A673 (cell line): ENCODE results near the gene SLC1A4. TPM values are rescaled to one million over a fixed set of nuclear protein-coding genes. Genes with fewer than 3 reads are reported as not detected.
A peak's percentile ranks its signal among the peaks of the same experiment; 100 is the strongest.

Experiments used
- Bru-seq: library from RNA; stranded (reverse); fragments of 400-500 nt; gene quantifications from one replicate; lab custom pipeline; 2021; lab: Mats Ljungman, UMichigan
- BruChase-seq, 2 experiments: library from RNA; stranded (reverse); fragments of 400-500 nt; gene quantifications; one replicate each; lab custom pipeline; 2021; lab: Mats Ljungman, UMichigan
- BruUV-seq: library from RNA; stranded (reverse); fragments of 400-500 nt; replicated peaks from 2 replicates; lab custom pipeline; 2021; lab: Mats Ljungman, UMichigan
- CTCF ChIA-PET: fragments of 300-600 bp; sonication (Branson Sonifier 250); formaldehyde crosslinking; loops from one replicate; lab custom pipeline; 2022; ENCODE audit warnings: antibody characterized with exemption; lab: Charles Lee
- POLR2A ChIA-PET: fragments of 300-600 bp; sonication (Branson Sonifier 250); formaldehyde crosslinking; loops from one replicate; lab custom pipeline; 2022; ENCODE audit warnings: antibody characterized with exemption; ENCODE audit not compliant: low non-redundant PET; lab: Charles Lee
- DNase-seq: peaks from one replicate; pipeline ENCODE4 v3.0.0-alpha.2; 2015; ENCODE audit warnings: low spot score
- H3K27ac ChIP-seq: fragments of 200-600 bp; sonication (generic); 2 replicates; pipeline ENCODE4 v1.5.1; 2016; ENCODE audit warnings: mixed run types, low read depth, mild to moderate bottlenecking, mixed read lengths, antibody characterized with exemption, low read length; ENCODE audit not compliant: poor library complexity, severe bottlenecking
- H3K27me3 ChIP-seq: fragments of 200-600 bp; sonication (generic); replicated peaks from 2 replicates; pipeline ENCODE4 v1.6.1; 2017; ENCODE audit warnings: mixed run types, low read depth, mild to moderate bottlenecking, mixed read lengths, antibody characterized with exemption, low read length; ENCODE audit not compliant: insufficient read depth, poor library complexity
- H3K36me3 ChIP-seq: fragments of 200-600 bp; sonication (generic); 2 replicates; pipeline ENCODE4 v1.6.1; 2016; ENCODE audit warnings: mixed run types, mild to moderate bottlenecking, mixed read lengths, antibody characterized with exemption, low read length; ENCODE audit not compliant: insufficient read depth, poor library complexity, severe bottlenecking
- H3K4me1 ChIP-seq: fragments of 200-600 bp; sonication (generic); 2 replicates; pipeline ENCODE4 v1.6.1; 2017; ENCODE audit warnings: mixed run types, mild to moderate bottlenecking, mixed read lengths, antibody characterized with exemption, low read length; ENCODE audit not compliant: insufficient read depth, poor library complexity, severe bottlenecking
- H3K4me3 ChIP-seq: fragments of 200-600 bp; sonication (generic); 2 replicates; pipeline ENCODE4 v1.5.1; 2016; ENCODE audit warnings: low read depth, mixed run types, mild to moderate bottlenecking, mixed read lengths, low read length; ENCODE audit not compliant: poor library complexity, severe bottlenecking
- H3K9me3 ChIP-seq: fragments of 200-600 bp; sonication (generic); 2 replicates; pipeline ENCODE4 v1.6.1; 2016; ENCODE audit warnings: mixed run types, low read depth, mild to moderate bottlenecking, mixed read lengths, antibody characterized with exemption, low read length; ENCODE audit not compliant: poor library complexity, severe bottlenecking
- EZH2 ChIP-seq: fragments of 200-600 bp; sonication (generic); IDR thresholded peaks from 2 replicates; pipeline ENCODE4 v1.6.1; 2017; ENCODE audit warnings: borderline replicate concordance, low read depth, mild to moderate bottlenecking, mixed read lengths, antibody characterized with exemption, low read length; ENCODE audit not compliant: poor library complexity, severe bottlenecking
- intact Hi-C: fragments of 100-400 bp; cut with micrococcal nuclease; formaldehyde crosslinking; loops from one replicate; pipeline ENCODE4 v1.10.0; 2022; ENCODE audit not compliant: unreplicated experiment
- long read RNA-seq: library from polyadenylated mRNA; stranded (forward); transcript quantifications from one replicate; pipeline ENCODE4 v2.0.0, GENCODE V29; 2022
- total RNA-seq: library from RNA; stranded (reverse); gene quantifications from 2 replicates; pipeline ENCODE4 v1.2.3, GENCODE V29; 2021
- TF ChIP-seq, protein P1 (sequence below): fragments of 300-800, 200-600 bp; sonication (generic); conservative IDR thresholded peaks from 2 replicates; pipeline ENCODE4 v1.5.1; 2017; ENCODE audit warnings: low read depth, mild to moderate bottlenecking, antibody characterized with exemption, low read length, moderate library complexity, mixed read lengths

Gene SLC1A4
- total RNA-seq (69.5 and 78.1 TPM in 2 replicates), Bru-seq, nascent RNA (percentile 92 among the genes with signal in this experiment), BruChase-seq, experiment 1, labeled RNA remaining after a 2-hour chase (percentile 89 among the genes with signal in this experiment), BruChase-seq, experiment 2, labeled RNA remaining after a 6-hour chase (percentile 93 among the genes with signal in this experiment)
- long read RNA-seq, full-length matches to known transcripts = 141 of 182 reads
- long read RNA-seq, partial matches to known transcripts = 24 of 182 reads
- long read RNA-seq, other reads (novel, unspliced or antisense) = 17 of 182 reads

- Histone ChIP-seq H3K27me3 (no peaks in the 10 kb centered on the region), H3K9me3 (no peaks in the 10 kb centered on the region), H3K27ac (peak within 1 kb of the TSS; percentile 97), H3K4me1 (peaks cover 22% of the 10 kb centered on the region), H3K36me3 (peaks cover under 1% of the 10 kb centered on the region), H3K4me3 (peak within 1 kb of the TSS; percentile 97)
- ChIA-PET CTCF (interaction anchor here (0.6 kb wide), 1 partner anchor 125 kb away, joined by 4 read pairs; no protein-coding TSS in a partner anchor), POLR2A (interaction anchor here (0.7 kb wide), 1 partner anchor 1849 kb away, joined by 4 read pairs; no protein-coding TSS in a partner anchor)
- BruUV-seq = no TSS peak
- TF ChIP-seq EZH2 = no peak
- TF ChIP-seq, protein P1, sequence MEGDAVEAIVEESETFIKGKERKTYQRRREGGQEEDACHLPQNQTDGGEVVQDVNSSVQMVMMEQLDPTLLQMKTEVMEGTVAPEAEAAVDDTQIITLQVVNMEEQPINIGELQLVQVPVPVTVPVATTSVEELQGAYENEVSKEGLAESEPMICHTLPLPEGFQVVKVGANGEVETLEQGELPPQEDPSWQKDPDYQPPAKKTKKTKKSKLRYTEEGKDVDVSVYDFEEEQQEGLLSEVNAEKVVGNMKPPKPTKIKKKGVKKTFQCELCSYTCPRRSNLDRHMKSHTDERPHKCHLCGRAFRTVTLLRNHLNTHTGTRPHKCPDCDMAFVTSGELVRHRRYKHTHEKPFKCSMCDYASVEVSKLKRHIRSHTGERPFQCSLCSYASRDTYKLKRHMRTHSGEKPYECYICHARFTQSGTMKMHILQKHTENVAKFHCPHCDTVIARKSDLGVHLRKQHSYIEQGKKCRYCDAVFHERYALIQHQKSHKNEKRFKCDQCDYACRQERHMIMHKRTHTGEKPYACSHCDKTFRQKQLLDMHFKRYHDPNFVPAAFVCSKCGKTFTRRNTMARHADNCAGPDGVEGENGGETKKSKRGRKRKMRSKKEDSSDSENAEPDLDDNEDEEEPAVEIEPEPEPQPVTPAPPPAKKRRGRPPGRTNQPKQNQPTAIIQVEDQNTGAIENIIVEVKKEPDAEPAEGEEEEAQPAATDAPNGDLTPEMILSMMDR = no peak
- peak; percentile 95 for DNase-seq
- intact Hi-C loops = no loop called here
Observed at GRCh38 chr2:64989126-64989981, at the start of gene SLC1A4. Gene SLC1A4 (plus strand): TSS chr2:64989399. CDS start chr2:64989644, 245 bp downstream.

DNA sequence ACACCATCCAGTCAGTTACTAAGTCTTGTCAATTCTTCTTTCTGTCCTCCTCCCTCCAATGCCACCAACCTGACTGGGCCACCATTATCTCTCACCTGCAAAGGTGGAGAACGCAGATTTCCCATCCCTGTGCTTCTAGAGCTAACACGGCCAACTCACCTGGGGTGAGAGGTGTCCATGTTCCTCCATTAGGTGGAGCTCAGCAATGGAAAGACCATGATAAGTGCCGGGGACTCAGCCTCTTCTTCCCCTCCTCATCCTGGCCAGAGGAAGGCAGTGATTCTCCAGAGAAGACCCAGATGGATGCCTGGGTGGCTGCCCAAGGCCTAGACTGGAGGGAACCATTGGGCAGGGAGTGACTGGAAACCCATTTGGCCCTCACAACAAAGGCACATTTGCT lies 48.1 kb upstream of the SLC1A4 start:
- POLR2A ChIA-PET = no interaction called here
- H3K27ac ChIP-seq = no peak overlapping the region
- DNase-seq = no peak
- no peaks in the 10 kb centered on the region for H3K27me3 ChIP-seq
- H3K4me1 ChIP-seq = no peaks in the 10 kb centered on the region
- H3K9me3 ChIP-seq = no peaks in the 10 kb centered on the region
- intact Hi-C loops = no loop called here
- no peaks in the 10 kb centered on the region for H3K36me3 ChIP-seq
- no peak overlapping the region for H3K4me3 ChIP-seq
- TF ChIP-seq EZH2 = no peak
- TF ChIP-seq, protein P1 = no peak
- BruUV-seq = no TSS peak
- CTCF ChIA-PET = no interaction called here

- BruUV-seq = no TSS peak
- Histone ChIP-seq H3K27me3 (no peaks in the 10 kb centered on the region), H3K4me1 (no peaks in the 10 kb centered on the region), H3K9me3 (no peaks in the 10 kb centered on the region), H3K36me3 (no peaks in the 10 kb centered on the region), H3K27ac (no peak overlapping the region), H3K4me3 (no peak overlapping the region)
- intact Hi-C loops = no loop called here
- ChIA-PET POLR2A (interaction anchor here (0.5 kb wide), 1 partner anchor 30 kb away, joined by 6 read pairs; no protein-coding TSS in a partner anchor), CTCF (no interaction called here)
- no peak for DNase-seq
- TF ChIP-seq EZH2 = no peak
- TF ChIP-seq, protein P1 = no peak
Observed at GRCh38 chr2:64941801-64942200, 47.4 kb upstream of the SLC1A4 start.
